GM18870 (cell line): ENCODE results near the gene RNASE7.

Experiments
- ATAC-seq: cut with Tn5 transposase; IDR thresholded peaks from one replicate; pipeline ENCODE4 v1.9.1; 2021; ENCODE audit warnings: moderate library complexity; ENCODE audit not compliant: unreplicated experiment

RNASE7 gene

GRCh38 chr14:21084998-21085853, 43.1 kb downstream of the RNASE7 start:
- ATAC-seq, result no peak

DNA sequence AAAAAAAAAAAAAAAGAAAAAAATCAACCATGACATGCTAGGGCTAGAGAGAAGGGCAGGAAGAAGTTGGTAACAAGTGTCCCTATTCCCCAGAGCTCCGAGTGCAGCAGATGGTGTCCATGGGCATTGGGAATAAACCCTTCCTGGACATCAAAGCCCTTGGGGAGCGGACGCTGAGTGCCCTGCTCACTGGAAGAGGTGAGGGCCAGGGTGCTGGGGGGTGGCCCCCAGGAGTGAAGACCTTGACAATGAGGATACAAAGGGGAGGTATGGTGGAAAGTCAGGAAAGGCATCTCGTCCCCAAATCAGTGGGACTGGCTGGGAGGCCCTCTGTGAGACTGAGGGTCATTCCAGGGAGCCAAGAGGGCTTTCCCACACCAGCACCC, 44.7 kb downstream of the RNASE7 start:
- no peak for ATAC-seq

DNA sequence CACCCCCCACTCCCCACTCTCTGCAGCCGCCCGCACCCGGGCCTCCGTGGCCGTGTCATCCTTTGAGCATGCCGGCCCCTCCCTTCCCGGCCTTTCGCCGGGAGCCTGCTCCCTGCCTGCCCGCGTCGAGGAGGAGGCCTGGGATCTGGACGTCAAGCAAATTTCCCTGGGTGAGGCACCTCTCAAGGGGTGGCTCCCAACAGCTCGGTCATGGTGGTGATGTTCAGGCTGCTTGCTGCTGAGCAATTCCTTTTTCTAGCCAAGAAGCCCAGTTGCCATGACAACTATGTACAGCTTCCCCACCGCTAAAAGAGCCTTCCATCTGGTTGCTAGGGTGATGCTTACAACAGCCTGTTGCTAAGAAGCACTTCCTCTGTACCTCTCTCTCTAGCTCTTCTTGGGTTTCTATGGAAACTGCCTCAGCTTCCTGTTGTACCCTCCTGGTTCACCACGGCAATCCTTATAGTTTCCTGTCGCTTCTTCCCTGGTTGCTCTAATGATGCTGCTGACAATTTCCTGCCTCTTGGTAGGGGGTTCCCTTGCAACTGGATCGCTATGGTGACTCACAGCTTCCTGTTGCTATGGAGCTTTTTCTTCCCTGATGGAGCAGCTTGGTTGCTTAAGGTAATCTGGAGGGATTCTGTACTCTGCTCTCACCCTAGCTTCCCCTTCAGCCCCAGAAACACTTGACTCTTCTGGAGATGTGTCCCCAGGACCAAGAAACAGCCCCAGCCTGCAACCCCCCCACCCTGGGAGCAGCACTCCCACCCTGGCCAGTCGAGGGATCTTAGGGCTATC, 45.3 kb downstream of the RNASE7 start:
- no peak for ATAC-seq

- ATAC-seq, result no peak
Observed at GRCh38 chr14:21088687-21089086, 46.5 kb downstream of the RNASE7 start.

- no peak for ATAC-seq
Observed at GRCh38 chr14:21089271-21089670, 47.1 kb downstream of the RNASE7 start.

DNA sequence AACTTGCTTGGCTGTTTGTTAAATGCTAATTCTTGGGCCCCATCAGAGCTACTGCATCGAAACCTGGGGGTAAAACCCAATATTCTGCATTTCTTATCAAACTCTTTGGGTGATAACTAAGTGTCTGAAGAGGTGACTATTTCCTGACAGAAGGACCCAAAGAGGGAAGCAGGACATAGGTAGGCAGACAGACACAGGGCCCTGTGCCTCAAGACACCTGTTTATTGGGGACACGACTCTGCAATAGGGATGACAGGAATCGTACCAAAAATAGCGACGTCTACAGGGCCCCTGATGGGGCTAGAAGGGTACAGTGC, 47.7 kb downstream of the RNASE7 start:
- ATAC-seq, result no peak

DNA sequence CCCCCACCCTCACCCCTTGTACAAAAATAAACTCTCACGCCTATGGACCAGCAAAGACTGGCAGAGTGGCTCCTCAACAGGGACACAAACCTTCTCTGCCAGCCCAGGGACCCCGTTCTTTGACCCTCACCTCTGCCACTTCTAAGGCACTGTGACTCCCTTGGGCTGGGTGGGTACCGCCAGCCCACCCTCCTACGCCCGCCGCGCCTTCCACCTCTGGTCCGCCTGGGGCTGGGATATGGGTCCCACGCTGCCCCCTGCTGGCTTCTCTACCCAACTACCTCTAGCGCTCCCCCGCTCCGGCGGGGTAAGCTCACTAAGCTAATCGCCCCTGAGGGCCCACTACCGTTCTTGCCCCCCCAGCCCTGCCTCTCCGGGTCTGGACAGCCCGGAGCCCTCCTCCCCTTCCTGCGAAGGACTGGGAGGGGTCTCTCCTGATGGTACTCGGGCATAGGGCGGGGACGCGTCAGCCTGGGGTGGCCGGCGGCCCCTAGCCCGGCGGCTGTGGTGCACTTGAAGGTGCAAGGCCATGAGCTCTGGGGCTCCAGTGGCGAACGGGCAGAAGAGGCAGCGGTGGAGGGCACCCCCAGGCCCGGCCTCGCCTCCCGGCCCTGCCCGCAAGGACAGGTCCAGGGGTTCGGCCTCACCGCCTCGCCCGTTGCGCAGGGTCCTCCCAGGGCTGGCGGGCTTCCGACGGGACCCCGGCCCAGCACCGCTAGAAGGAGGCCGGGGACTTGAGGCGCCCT, 48.2 kb downstream of the RNASE7 start:
- no peak for ATAC-seq

- no peak for ATAC-seq
Observed at GRCh38 chr14:21090940-21091663, 48.9 kb downstream of the RNASE7 start.

GRCh38 chr14:21091821-21092272, 49.7 kb downstream of the RNASE7 start:
- no peak for ATAC-seq

DNA sequence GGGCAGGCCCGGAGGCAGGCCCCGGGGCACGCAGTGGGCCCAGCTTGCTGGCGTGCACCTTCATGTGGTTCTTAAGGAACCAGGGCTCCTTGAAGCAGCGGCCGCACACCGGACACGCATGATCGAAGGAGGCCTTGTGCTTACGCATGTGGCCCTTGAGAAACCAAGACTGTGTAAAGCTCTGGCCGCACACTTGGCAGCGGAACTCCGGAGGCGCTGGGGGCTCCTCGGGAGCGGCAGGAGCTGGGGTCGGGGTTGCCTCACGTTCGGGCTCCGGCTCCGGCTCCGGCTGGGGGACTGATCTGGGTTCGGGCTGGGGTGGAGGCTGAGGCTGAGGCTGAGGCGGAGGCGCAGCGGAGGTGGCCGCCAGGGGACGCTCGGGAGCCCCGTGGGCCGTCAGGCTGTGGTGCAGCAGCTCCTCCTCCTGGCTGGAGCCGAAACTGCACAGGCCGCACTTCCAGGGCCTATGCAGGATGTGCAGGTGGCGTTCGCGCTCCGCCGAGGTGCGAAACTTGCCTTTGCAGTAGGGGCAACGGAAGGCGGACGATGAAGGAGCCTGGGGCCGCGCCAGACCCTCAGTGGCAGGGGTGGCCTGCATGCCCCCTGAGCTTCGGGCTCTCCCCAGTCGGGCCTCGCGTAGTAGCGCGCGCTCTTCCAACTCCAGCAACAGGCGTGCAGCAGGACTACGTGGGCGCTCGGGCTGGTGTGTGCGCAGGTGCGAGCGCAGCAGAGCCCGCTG, 50.3 kb downstream of the RNASE7 start:
- peak; percentile 62 for ATAC-seq

DNA sequence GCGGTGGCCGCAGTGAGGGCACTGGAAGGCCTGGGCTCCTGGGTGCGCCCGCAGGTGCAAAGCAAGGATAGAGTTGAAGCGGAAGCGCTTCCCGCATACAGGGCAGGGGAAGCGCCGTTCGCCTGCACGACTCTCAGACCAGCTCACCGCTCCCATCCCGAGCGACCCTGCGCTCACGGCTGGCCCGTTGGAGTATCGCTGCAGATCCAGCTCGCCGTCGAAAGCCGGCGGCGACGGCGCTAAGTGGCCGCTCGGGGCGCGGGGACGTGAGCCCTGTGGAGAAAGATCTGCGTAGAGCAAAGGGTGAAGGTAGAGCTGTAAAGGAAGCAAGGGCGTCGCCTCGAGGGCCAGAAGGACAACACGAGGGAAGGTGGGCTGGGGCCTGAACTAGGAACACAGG, 50.9 kb downstream of the RNASE7 start:
- ATAC-seq, result no peak
